ENCODE measurements around the gene MBLAC1. TPM values are rescaled to one million over a fixed set of nuclear protein-coding genes. Genes with fewer than 3 reads are reported as not detected.

Gene MBLAC1
- polyA plus RNA-seq, 3 donors: 0.57 to 0.81 (median 0.59) TPM

DNA sequence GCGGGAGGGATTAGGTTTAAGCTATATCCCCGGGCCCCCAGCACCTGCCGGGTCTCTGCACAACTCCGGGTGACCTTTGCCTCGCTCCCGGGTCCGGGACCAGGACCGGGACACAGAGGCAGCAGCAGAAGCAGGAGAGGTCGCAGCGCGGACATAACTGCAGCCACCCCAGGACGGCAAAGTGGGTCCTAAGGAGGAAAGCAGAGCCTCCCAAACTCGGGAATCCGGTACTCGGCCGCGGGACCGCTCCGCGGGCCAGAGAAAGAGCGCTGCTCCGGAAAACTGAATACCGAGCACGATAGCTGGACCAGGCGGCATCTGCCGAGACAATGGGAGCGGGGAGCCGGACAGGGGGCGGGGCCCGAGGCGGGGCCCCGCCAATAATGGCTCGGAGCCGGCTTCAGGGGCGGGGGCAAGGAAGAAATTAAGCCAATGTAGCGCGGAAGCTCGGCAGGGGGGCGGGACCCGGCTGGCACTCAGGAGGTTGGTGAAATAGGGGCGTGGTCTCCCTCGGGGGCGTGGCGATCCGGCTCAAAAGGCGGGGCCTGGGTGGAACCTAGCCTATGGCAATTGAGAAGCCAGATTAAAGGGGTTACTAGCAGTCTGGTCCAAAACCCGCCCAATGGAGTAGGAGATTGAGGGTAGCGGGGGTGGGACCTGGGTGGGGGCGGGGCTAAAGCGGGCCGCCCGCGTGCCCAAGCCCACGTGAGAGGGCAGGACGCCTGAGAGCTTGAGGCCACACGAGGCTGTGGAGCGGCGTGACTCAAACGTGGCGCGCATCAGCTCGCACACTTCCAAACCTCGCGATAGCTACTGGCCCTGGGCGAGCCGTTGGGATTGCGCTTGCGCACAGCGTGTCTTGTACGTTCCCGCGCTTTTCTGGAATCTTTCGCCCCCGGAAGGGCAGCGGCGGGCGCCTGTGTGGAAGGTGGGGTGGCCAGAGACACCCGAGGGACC is 50.6 kb downstream of the MBLAC1 start, which contains the start of the genes GPC2 and STAG3:
Gene GPC2, minus strand, starts transcription at position 337 of the 957 bp plus-strand sequence. Its CDS starts 182 bp downstream, at position 155.
Gene STAG3, plus strand, starts transcription at position 874 of the 957 bp plus-strand sequence. CDS start 2,639 bp downstream, outside the sequence.
- H4K20me1 ChIP-seq (ENCODE audit: insufficient read depth, low read length): no peaks in the 10 kb centered on the region
- H3K79me2 ChIP-seq (ENCODE audit: insufficient read depth, low read length): no peaks in the 10 kb centered on the region
- H3K9me3 ChIP-seq (replicated peaks in 1 of 2; ENCODE audit: control insufficient read depth in 1 of 2, insufficient read depth in 1 of 2, low read length in 2 of 2): peaks cover 0 to 6% of the 10 kb centered on the region in 2 donors
- Mint-ChIP-seq H3K27ac (peak within 1 kb of the TSS in 2 of 7 donors; percentile 35 to 54), H3K4me3 (peak within 1 kb of the TSS; percentile 76 to 85), H3K9me3 (peaks cover 0 to 10% (median 7%) of the 10 kb centered on the region in 7 donors), H3K27me3 (ENCODE audit: low read depth in 3 of 3) (peaks cover 26 to 54% (median 41%) of the 10 kb centered on the region in 3 donors), H3K36me3 (peaks cover 0 to 5% of the 10 kb centered on the region in 2 donors), H3K4me1 (peaks cover 18% of the 10 kb centered on the region)
- intact Hi-C loops (cut with micrococcal nuclease): loop anchor here in 1 of 2 donors (2.0 kb wide), 1 partner anchor 29 kb away; the partner anchor contains the start of gene LAMTOR4
- WGBS (ENCODE audit: insufficient coverage): 4% methylated on average over 74 of the region's 78 CpGs
- H3K27me3 ChIP-seq (ENCODE audit: control insufficient read depth in 2 of 2, insufficient read depth in 2 of 2, low read length in 2 of 2): peaks cover under 1 to 11% of the 10 kb centered on the region in 2 donors
- peaks cover 13 to 18% of the 10 kb centered on the region in 2 donors for H3K4me1 ChIP-seq (ENCODE audit: control insufficient read depth in 1 of 2, insufficient read depth in 2 of 2, low read length in 2 of 2)
- TF ChIP-seq, protein P1, sequence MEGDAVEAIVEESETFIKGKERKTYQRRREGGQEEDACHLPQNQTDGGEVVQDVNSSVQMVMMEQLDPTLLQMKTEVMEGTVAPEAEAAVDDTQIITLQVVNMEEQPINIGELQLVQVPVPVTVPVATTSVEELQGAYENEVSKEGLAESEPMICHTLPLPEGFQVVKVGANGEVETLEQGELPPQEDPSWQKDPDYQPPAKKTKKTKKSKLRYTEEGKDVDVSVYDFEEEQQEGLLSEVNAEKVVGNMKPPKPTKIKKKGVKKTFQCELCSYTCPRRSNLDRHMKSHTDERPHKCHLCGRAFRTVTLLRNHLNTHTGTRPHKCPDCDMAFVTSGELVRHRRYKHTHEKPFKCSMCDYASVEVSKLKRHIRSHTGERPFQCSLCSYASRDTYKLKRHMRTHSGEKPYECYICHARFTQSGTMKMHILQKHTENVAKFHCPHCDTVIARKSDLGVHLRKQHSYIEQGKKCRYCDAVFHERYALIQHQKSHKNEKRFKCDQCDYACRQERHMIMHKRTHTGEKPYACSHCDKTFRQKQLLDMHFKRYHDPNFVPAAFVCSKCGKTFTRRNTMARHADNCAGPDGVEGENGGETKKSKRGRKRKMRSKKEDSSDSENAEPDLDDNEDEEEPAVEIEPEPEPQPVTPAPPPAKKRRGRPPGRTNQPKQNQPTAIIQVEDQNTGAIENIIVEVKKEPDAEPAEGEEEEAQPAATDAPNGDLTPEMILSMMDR (IDR thresholded peaks at IDR 0.05): no peak
- DNase-seq: peak; percentile 95 to 96 (median 96)
- H2AFZ ChIP-seq (ENCODE audit: insufficient read depth, low read depth, low read length, poor library complexity, severe bottlenecking): peak within 1 kb of the TSS; percentile 93
- H3K36me3 ChIP-seq (replicated peaks in 1 of 2; ENCODE audit: control insufficient read depth in 1 of 2, insufficient read depth in 2 of 2, low read length in 2 of 2): no peaks in the 10 kb centered on the region
- H3K4me2 ChIP-seq (replicated peaks; ENCODE audit: extremely low read depth, low read length, poor library complexity, severe bottlenecking): peak within 1 kb of the TSS; percentile 95
- no peak within 1 kb of the TSS for H3K9ac ChIP-seq (ENCODE audit: insufficient read depth, low read length, poor library complexity, severe bottlenecking)
- H3K4me3 ChIP-seq (replicated peaks in 1 of 3; ENCODE audit: low read depth in 2 of 3, low read length in 3 of 3): peak within 1 kb of the TSS; percentile 30 to 82 (median 57)
- no peak within 1 kb of the TSS for H3K27ac ChIP-seq (ENCODE audit: low read depth in 1 of 2, low read length in 2 of 2)

Small RNA genes lying within 50 kb of the gene (small RNA-seq; reads per million reads assigned to genes)
- 3,149 reads per million, percentile 99 among the genes with 10 or more reads in this experiment for gene MIR106B (ENCODE audit: insufficient read length, low read depth)
- gene MIR25 (ENCODE audit: insufficient read length, low read depth): 2,982 reads per million, percentile 99 among the genes with 10 or more reads in this experiment
- gene MIR93 (ENCODE audit: insufficient read length, low read depth): 1,730 reads per million, percentile 99 among the genes with 10 or more reads in this experiment

Other genes with a start within 250 kb of the MBLAC1 start
- gene OR2AE1, start 249.9 kb upstream of the MBLAC1 start, polyA plus RNA-seq: not detected
- 10 to 100 TPM; 10.8 to 17.9 (median 12.5) TPM for gene TRIM4, start 207.4 kb upstream of the MBLAC1 start, polyA plus RNA-seq
- not detected for gene GJC3, start 197.3 kb upstream of the MBLAC1 start, polyA plus RNA-seq
- gene AZGP1, start 150.9 kb upstream of the MBLAC1 start, polyA plus RNA-seq: not detected
- 10 to 100 TPM; 10.4 to 24.3 (median 10.7) TPM for gene ZKSCAN1, start 111.4 kb upstream of the MBLAC1 start, polyA plus RNA-seq
- gene ZSCAN21, start 77.2 kb upstream of the MBLAC1 start, polyA plus RNA-seq: 1 to 10 TPM; 1.5 to 4.6 (median 4.4) TPM
- 10 to 100 TPM in 1 of 3 donors, 1 to 10 TPM in 2; 7.1 to 13.4 (median 8.9) TPM for gene ZNF3, start 45.2 kb upstream of the MBLAC1 start, polyA plus RNA-seq
- 100 to 1,000 TPM in 2 of 3 donors, 10 to 100 TPM in 1; 77.1 to 119 (median 109) TPM for gene COPS6, start 38.0 kb upstream of the MBLAC1 start, polyA plus RNA-seq
- gene MCM7, start 25.6 kb upstream of the MBLAC1 start, polyA plus RNA-seq: 10 to 100 TPM in 1 of 3 donors, 1 to 10 TPM in 2; 6.9 to 61.1 (median 8.8) TPM
- gene AP4M1, start 25.3 kb upstream of the MBLAC1 start, polyA plus RNA-seq: 10 to 100 TPM; 10.5 to 13.1 (median 12.6) TPM
- gene TAF6, start 7.6 kb upstream of the MBLAC1 start, polyA plus RNA-seq: 10 to 100 TPM in 2 of 3 donors, 1 to 10 TPM in 1; 9.6 to 28.9 (median 11.0) TPM
- gene CNPY4, start 7.3 kb upstream of the MBLAC1 start, polyA plus RNA-seq: 1 to 10 TPM; 6.2 to 6.8 (median 6.2) TPM
- gene LAMTOR4, start 22.0 kb downstream of the MBLAC1 start, polyA plus RNA-seq: 100 to 1,000 TPM; 533 to 754 (median 621) TPM
- 10 to 100 TPM in 1 of 3 donors, 1 to 10 TPM in 2; 1.0 to 38.4 (median 1.6) TPM for gene TRAPPC14, start 31.8 kb downstream of the MBLAC1 start, polyA plus RNA-seq
- under 1 TPM in 1 of 3 donors, not detected in 2; 0.31 TPM for gene GAL3ST4, start 41.6 kb downstream of the MBLAC1 start, polyA plus RNA-seq
- under 1 TPM in 1 of 3 donors, not detected in 2; 0.91 TPM for gene GPC2, start 50.4 kb downstream of the MBLAC1 start, polyA plus RNA-seq
- under 1 TPM in 2 of 3 donors, not detected in 1; 0.39 TPM for gene STAG3, start 51.0 kb downstream of the MBLAC1 start, polyA plus RNA-seq
- under 1 TPM in 2 of 3 donors, not detected in 1; 0.27 to 0.38 TPM for gene PVRIG, start 93.0 kb downstream of the MBLAC1 start, polyA plus RNA-seq
- gene SPDYE3, start 180.7 kb downstream of the MBLAC1 start, polyA plus RNA-seq: 1 to 10 TPM in 1 of 3 donors, under 1 TPM in 1, not detected in 1; 0.58 to 1.2 TPM
- gene PILRB, start 231.2 kb downstream of the MBLAC1 start, polyA plus RNA-seq: 10 to 100 TPM in 1 of 3 donors, 1 to 10 TPM in 2; 1.7 to 62.6 (median 2.2) TPM
- 100 to 1,000 TPM; 316 to 491 (median 364) TPM for gene PILRA, start 246.5 kb downstream of the MBLAC1 start, polyA plus RNA-seq